Bronchial epithelial cell (primary cell): ENCODE results near the gene PPFIA4. TPM values are rescaled to one million over a fixed set of nuclear protein-coding genes. Genes with fewer than 3 reads are reported as not detected.
A peak's percentile ranks its signal among the peaks of the same experiment; 100 is the strongest.

Experiments used
- DNase-seq: peaks from one replicate; pipeline ENCODE4 v3.0.0-alpha.2; 2010; ENCODE audit warnings: low read depth
- FAIRE-seq: peaks from 2 replicates; lab custom pipeline; 2011; peaks lifted over from hg19 to GRCh38; lab: Jason Lieb, UNC
- H3K27me3 ChIP-seq: 2 replicates; pipeline ENCODE4 v1.5.1; 2011; ENCODE audit warnings: low read length; ENCODE audit not compliant: control insufficient read depth, insufficient read depth
- H3K36me3 ChIP-seq: 2 replicates; pipeline ENCODE4 v1.5.1; 2011; ENCODE audit warnings: low read length; ENCODE audit not compliant: control insufficient read depth, insufficient read depth
- H3K4me3 ChIP-seq: 2 replicates; pipeline ENCODE4 v1.5.1; 2011; ENCODE audit warnings: mild to moderate bottlenecking, low read depth, low read length, control low read depth
- CTCF ChIP-seq: IDR thresholded peaks from 2 replicates; pipeline ENCODE4 v1.5.1; 2011; ENCODE audit warnings: mild to moderate bottlenecking, moderate library complexity, low read length, control low read depth, inconsistent platforms; ENCODE audit not compliant: insufficient read depth, severe bottlenecking
- total RNA-seq: library from RNA; depleted of rRNA; stranded (reverse); fragments of >200 nt; gene quantifications from 2 replicates; pipeline ENCODE4 v1.2.1, GENCODE V29; 2014

PPFIA4 gene
- total RNA-seq, 1 donor from 2014 or later: 4.2 TPM

DNA sequence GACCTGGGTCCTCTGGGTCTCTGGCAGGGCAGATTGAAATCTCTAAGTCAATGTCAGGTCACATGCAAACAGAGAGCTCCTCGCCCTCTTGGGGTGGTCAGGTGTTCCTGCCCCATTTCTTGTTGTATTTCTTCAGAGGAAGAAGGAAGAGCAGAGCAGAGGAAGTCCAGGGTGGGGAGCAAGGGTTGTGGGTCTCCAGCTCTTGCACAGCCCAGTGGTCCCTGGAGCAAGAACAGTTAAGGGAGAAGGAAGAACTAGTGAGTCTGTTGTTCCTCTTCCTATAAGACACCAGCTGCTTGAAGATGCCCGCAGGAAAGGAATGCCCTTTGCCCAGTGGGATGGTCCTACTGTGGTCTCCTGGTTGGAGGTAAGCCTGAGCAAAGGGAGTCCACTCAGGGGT, 33.2 kb downstream of the PPFIA4 start:
- FAIRE-seq: no peak
- Histone ChIP-seq H3K36me3 (peaks cover 10% of the 10 kb centered on the region), H3K4me3 (no peak overlapping the region), H3K27me3 (no peaks in the 10 kb centered on the region)
- DNase-seq: no peak
- TF ChIP-seq CTCF: no peak

DNA sequence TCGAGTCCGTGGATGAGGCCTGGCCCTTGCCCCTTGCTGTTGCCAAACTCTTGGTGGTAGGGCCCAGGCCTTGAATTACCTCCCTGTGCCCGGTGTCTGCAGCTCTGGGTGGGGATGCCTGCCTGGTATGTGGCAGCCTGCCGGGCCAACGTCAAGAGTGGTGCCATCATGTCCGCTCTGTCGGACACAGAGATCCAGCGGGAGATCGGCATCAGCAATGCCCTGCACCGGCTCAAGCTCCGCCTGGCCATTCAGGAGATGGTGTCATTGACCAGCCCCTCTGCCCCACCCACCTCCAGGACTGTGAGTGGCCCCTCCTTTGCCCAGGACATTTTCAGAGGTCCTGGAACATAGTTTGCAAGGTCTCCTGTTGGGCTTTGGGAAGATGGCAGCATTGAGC, 33.8 kb downstream of the PPFIA4 start:
- Histone ChIP-seq H3K36me3 (peaks cover 9% of the 10 kb centered on the region), H3K27me3 (no peaks in the 10 kb centered on the region), H3K4me3 (no peak overlapping the region)
- FAIRE-seq (no peak), DNase-seq (no peak)
- TF ChIP-seq CTCF: no peak

DNA sequence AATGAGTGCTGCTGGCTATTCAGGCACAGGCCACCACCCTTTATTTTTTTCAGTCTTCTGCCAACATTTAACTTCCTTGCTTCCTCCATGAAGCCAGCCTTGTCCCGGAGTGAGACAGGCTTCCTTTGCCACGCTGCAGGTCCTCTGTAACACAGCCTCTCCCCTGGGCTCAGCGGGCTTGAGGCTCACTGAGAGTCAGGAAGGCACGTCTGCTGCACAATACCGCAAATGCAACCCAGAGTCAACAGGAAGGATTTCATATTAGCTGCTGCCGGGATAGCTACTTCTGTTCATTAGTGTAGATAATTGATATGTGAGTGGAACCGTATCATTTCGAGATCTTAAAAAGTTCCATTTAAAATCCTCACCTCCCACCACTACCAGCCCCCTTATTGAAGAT, 37.0 kb downstream of the PPFIA4 start:
- no peak overlapping the region for H3K4me3 ChIP-seq
- peaks cover 2% of the 10 kb centered on the region for H3K36me3 ChIP-seq
- no peak for TF ChIP-seq CTCF
- FAIRE-seq (no peak), DNase-seq (no peak)
- no peaks in the 10 kb centered on the region for H3K27me3 ChIP-seq

- Histone ChIP-seq H3K36me3 (peaks cover 2% of the 10 kb centered on the region), H3K4me3 (no peak overlapping the region), H3K27me3 (no peaks in the 10 kb centered on the region)
- TF ChIP-seq CTCF: no peak
- no peak for DNase-seq
- FAIRE-seq: no peak
Measured at GRCh38 chr1:203065191-203065590, 38.9 kb downstream of the PPFIA4 start.

GRCh38 chr1:203065986-203066385, 39.7 kb downstream of the PPFIA4 start:
- no peak for DNase-seq
- no peak for TF ChIP-seq CTCF

DNA sequence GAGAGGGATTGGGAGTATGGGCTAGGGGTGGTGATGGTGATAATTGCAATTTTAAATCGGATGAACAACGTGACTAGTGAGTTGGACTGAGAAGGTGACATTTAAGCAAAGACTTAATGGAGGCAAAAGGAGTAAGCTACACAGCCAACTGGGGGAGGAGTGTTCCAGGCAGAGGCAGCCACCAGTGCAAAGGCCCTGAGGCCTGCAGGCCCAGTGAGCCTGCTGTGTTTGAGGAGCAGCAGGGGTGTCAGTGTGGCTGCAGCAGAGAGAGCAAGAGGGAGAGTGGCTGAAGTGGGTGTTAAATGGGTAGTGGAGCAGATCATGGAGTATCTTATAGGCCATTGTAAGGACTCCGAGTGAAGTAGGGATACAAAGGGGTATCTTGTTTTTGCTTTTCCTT, 40.7 kb downstream of the PPFIA4 start:
- FAIRE-seq: no peak
- Histone ChIP-seq H3K36me3 (peaks cover 2% of the 10 kb centered on the region), H3K4me3 (no peak overlapping the region), H3K27me3 (no peaks in the 10 kb centered on the region)
- no peak for DNase-seq
- TF ChIP-seq CTCF: no peak

More at GRCh38 chr1:203065986-203066385, 39.7 kb downstream of the PPFIA4 start:
- no peak overlapping the region for H3K4me3 ChIP-seq
- H3K27me3 ChIP-seq: no peaks in the 10 kb centered on the region
- peak; percentile 50 for FAIRE-seq
- peaks cover 2% of the 10 kb centered on the region for H3K36me3 ChIP-seq
